Stimulated activated CD8-positive, alpha-beta memory T cell treated with anti-CD3 and anti-CD28 coated beads, Interleukin-15, amount 100 ng/mL, for 48 hours (primary cell): Measurements from ENCODE around the gene SND1.

ENCODE experiments used
- DNase-seq, 2 donors: peaks; one replicate each; pipeline ENCODE4 v3.0.0-alpha.2; 2020; ENCODE audit warnings: low read depth in 2 of 2

SND1 gene

GRCh38 chr7:127995156-127995880 is 343.3 kb downstream of the SND1 start:
- no peak for DNase-seq

GRCh38 chr7:127995881-127996215 is 343.9 kb downstream of the SND1 start:
- no peak for DNase-seq

GRCh38 chr7:127996253-127997071 is 344.5 kb downstream of the SND1 start:
- no peak for DNase-seq

DNA sequence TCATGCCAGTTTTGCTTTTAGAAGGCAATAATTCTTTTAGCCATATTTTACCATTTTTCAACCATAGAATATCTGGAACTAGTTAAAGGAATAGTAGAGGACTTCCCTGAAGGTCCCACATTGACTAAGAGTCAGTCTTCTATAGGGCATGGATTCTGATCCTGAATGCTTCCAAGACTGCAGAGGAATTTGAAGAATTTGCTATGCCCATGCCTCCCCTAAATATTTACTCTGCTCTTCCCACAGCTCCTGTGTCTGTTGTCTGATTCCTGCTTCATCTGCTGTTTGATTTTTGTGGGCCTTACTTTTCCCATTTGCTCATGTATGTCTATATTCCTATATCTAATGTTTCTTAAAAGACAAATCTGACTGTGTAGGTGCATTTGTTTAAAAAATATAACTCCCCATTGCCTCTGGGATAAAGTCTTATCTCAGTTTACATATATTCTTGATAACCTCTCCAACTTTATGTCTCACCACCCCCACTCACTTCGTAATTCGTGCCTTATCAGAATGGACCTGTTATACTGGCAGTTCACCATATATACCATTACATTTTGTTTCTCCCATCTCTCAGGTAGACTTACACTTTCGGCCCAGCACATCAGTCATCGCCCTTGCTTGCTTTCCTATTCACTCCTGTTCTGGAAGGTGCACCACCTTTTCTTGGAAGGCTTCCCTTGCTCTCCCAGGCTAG is 345.4 kb downstream of the SND1 start:
- no peak for DNase-seq

- no peak for DNase-seq
These were observed 346.7 kb downstream of the SND1 start for GRCh38 chr7:127998671-127999070.

DNA sequence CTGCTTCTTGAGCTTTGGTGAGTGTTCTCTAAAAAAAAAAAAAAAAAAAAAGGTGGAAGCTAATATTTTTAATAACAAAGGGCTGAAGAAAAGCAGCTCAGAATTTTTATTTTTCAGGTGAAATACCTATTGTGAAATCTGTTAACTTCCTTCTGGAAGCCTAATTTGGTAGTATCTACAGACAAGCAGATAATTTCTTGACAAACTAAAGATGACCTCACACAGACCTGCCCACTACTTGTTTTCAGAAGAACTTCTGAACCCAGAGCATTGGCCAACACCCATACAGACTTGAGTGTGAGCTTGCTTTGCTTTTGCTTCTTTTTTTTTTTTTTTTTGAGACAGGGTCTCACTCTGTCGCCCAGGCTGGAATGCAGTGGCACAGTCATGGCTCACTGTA is 348.1 kb downstream of the SND1 start:
- no peak for DNase-seq

- no peak for DNase-seq
These were observed 348.9 kb downstream of the SND1 start for GRCh38 chr7:128000854-128001265.

DNA sequence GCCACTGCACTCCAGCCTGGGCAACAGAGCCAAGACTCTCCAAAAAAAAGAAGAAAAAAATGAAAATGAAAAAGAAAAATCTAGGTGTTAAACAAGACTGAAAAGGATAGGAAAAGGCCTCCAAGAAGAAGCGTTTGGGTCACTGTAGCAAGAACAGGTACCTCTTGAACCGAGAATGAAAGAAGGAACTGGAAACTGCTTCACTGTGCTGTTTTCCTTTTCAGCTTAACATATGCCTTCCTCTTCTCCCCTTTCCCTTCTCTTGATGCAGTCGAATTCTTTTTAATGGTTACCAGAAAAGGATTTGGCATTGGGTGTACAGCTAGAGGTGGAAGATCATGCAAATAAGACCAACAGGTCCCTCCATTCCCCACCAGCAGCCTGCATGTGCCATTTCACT is 351.2 kb downstream of the SND1 start:
- DNase-seq, result no peak

GRCh38 chr7:128003787-128004186 is 351.8 kb downstream of the SND1 start:
- no peak for DNase-seq

- no peak for DNase-seq
These were observed 352.6 kb downstream of the SND1 start for GRCh38 chr7:128004623-128005022.

DNA sequence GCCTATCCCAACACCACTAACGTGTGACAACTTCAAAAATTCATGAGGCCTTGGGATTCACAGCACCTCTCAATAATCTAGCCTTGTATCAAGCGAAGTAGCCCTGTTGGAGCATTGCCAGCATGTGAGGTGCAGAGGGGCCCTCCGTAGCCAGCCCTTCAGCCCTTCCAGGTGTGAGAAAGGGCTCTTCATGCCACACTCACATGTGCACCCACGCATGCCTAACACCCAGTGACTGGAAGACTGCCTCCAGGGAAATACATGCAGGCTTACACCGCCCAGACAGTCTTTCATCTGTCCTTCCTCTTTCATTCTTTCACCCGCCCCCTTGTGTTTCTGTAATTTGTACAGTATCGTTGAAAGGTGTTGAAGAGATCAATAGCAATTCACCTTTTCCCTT is 353.1 kb downstream of the SND1 start:
- no peak for DNase-seq

- DNase-seq, result no peak
These were observed 353.8 kb downstream of the SND1 start for GRCh38 chr7:128005759-128006159.

- DNase-seq, result no peak
These were observed 354.7 kb downstream of the SND1 start for GRCh38 chr7:128006550-128007302.

GRCh38 chr7:128007303-128007680 is 355.3 kb downstream of the SND1 start:
- no peak for DNase-seq

GRCh38 chr7:128008141-128008540 is 356.1 kb downstream of the SND1 start:
- no peak for DNase-seq

DNA sequence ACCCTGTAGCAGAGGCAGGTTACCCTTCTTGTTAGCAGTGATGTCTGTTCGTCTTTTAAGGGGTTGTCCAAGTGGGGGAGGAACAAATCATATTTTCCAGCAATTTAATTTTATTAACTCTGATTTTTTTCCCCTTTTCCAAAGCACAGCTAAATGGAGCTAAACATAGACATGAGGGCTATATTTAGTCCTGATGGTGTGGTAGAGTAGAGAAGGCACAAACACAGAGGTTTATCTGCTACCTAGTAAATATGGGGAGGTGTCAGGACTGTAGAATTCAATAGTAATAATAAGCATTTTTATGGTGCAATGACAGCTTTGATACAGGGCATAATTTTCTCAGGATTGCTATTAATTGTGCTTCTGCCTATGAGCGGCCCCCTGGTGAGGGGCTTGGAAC is 356.8 kb downstream of the SND1 start:
- DNase-seq, result no peak

DNA sequence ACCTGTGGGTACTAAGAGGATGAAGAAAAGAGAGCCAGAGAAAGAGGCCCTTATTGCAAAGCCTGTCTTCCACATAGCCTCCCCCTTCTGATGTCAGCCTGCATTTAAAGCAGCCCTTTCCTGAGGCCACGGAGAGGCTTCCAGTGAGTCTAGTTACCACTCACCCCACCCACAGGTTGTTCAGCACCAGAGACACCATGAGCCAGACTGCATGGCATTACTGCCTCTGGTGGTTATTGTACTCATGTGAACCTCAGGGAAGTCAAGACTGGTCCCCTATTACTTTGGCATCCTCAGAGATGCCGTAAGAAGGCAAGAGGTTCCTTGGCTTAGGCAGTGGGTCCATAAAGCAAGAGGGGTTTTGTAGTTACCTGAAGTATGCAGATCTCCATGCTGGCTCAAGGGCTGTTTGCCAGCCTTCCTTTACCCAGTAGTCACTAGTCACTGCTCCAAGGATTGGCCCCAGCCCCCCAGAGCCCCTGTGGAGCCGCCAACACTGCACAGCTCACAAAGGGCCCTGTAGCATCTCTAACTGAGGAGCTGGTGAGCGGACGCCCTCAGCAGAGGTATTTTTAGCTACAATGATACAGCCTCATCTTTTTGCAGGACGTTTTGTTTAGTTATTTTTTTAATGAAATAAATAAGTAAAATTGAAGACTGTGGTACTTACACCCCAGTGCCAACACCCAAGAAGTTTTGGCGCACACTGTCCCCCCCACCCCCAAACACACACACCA is 358.6 kb downstream of the SND1 start:
- no peak for DNase-seq

GRCh38 chr7:128011131-128011661 is 359.2 kb downstream of the SND1 start:
- no peak for DNase-seq

DNA sequence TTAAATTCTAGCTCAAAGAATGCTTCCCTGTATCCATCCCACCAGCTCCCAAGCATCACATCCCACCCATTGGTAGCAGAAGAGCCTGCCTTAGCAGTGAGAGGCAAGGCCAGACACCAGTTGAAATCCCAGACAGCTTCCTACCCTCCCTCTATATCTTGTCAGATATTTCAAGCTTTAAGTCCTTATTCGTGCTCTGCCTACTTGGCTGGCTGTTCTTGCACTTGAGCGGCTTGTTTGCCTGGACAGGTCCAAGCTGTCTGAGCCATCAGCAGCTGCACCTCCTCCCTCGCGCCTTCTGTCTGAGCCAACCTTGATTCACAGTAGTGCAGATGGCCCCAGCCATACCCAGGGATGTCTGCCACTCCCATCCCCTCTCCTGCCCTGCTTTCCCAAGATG is 362.8 kb downstream of the SND1 start:
- no peak for DNase-seq

- no peak for DNase-seq
These were observed 365.5 kb downstream of the SND1 start for GRCh38 chr7:128017460-128017859.
